ENCODE results near the gene CAMK2A. TPM values are rescaled to one million over a fixed set of nuclear protein-coding genes. Genes with fewer than 3 reads are reported as not detected.

CAMK2A gene
- total RNA-seq, 2 experiments from 2014 or later, result not detected

- CTCF ChIA-PET, result interaction anchor here (1.7 kb wide), 1 partner anchor 44 kb away, joined by 5 read pairs; no protein-coding TSS in a partner anchor
- H3K4me3 Mint-ChIP-seq, result no peak overlapping the region
- no peak for TF ChIP-seq CTCF (IDR thresholded peaks at IDR 0.05)
- H3K9me3 Mint-ChIP-seq, result no peaks in the 10 kb centered on the region
- H3K27ac Mint-ChIP-seq, result no peak overlapping the region
- H3K27me3 Mint-ChIP-seq, result peaks cover 15% of the 10 kb centered on the region
- intact Hi-C loops (cut with micrococcal nuclease), result no loop called here
- POLR2A ChIA-PET, result interaction anchor here (0.8 to 1.1 kb wide), 2 partner anchors 10 to 16 kb away, joined by 3 read pairs; no protein-coding TSS in a partner anchor
- no peak for ATAC-seq
- no peaks in the 10 kb centered on the region for H3K36me3 Mint-ChIP-seq (ENCODE audit: low read depth)
- DNase-seq, result no peak
- no peaks in the 10 kb centered on the region for H3K4me1 Mint-ChIP-seq (ENCODE audit: low read depth)
Observed at GRCh38 chr5:150175076-150175475, 114.5 kb downstream of the CAMK2A start.

GRCh38 chr5:150174285-150174684, 115.3 kb downstream of the CAMK2A start:
- TF ChIP-seq CTCF (IDR thresholded peaks at IDR 0.05), result no peak
- no peaks in the 10 kb centered on the region for H3K4me1 Mint-ChIP-seq (ENCODE audit: low read depth)
- intact Hi-C loops (cut with micrococcal nuclease), result no loop called here
- H3K4me3 Mint-ChIP-seq, result no peak overlapping the region
- DNase-seq (no peak), ATAC-seq (no peak)
- ChIA-PET CTCF (no interaction called here), POLR2A (no interaction called here)
- H3K27ac Mint-ChIP-seq, result no peak overlapping the region
- H3K36me3 Mint-ChIP-seq (ENCODE audit: low read depth), result no peaks in the 10 kb centered on the region
- H3K9me3 Mint-ChIP-seq, result no peaks in the 10 kb centered on the region
- peaks cover 18% of the 10 kb centered on the region for H3K27me3 Mint-ChIP-seq

GRCh38 chr5:150173161-150173560, 116.4 kb downstream of the CAMK2A start:
- Mint-ChIP-seq H3K4me1 (ENCODE audit: low read depth) (no peaks in the 10 kb centered on the region), H3K9me3 (no peaks in the 10 kb centered on the region), H3K4me3 (no peak overlapping the region), H3K27me3 (peaks cover 26% of the 10 kb centered on the region), H3K36me3 (ENCODE audit: low read depth) (no peaks in the 10 kb centered on the region), H3K27ac (no peak overlapping the region)
- ChIA-PET POLR2A (no interaction called here), CTCF (no interaction called here)
- intact Hi-C loops (cut with micrococcal nuclease), result no loop called here
- no peak for TF ChIP-seq CTCF (IDR thresholded peaks at IDR 0.05)
- no peak for ATAC-seq
- DNase-seq, result no peak

GRCh38 chr5:150172556-150172955, 117.0 kb downstream of the CAMK2A start:
- intact Hi-C loops (cut with micrococcal nuclease), result no loop called here
- H3K4me1 Mint-ChIP-seq (ENCODE audit: low read depth), result no peaks in the 10 kb centered on the region
- TF ChIP-seq CTCF (IDR thresholded peaks at IDR 0.05), result no peak

DNA sequence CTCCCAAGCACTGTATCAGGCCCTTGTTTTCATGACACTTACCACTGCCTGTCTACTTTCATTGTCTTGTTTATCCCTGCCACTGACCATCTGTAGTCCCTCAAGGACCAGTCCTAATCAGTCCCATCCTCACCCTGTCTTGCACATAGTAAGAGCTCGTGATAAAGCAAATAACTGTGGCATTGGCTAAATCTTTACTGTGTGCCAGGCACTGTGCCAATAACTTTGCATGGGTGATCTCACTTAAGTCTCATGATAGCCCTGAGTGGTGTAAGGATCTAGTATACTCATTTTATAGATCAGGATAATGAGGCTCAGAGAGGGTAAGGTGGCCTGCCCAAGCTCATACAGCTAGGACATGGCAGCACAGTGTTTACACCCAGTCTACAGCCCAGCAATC, 117.4 kb downstream of the CAMK2A start:
- DNase-seq (no peak), ATAC-seq (no peak)
- Mint-ChIP-seq H3K9me3 (no peaks in the 10 kb centered on the region), H3K27me3 (peaks cover 34% of the 10 kb centered on the region), H3K36me3 (ENCODE audit: low read depth) (no peaks in the 10 kb centered on the region), H3K27ac (no peak overlapping the region), H3K4me1 (ENCODE audit: low read depth) (no peaks in the 10 kb centered on the region), H3K4me3 (no peak overlapping the region)
- CTCF ChIA-PET, result no interaction called here
- TF ChIP-seq CTCF (IDR thresholded peaks at IDR 0.05), result no peak
- intact Hi-C loops (cut with micrococcal nuclease), result no loop called here
- POLR2A ChIA-PET, result no interaction called here

More at GRCh38 chr5:150172556-150172955, 117.0 kb downstream of the CAMK2A start:
- no peaks in the 10 kb centered on the region for H3K9me3 Mint-ChIP-seq
- ChIA-PET POLR2A (no interaction called here), CTCF (no interaction called here)
- DNase-seq (no peak), ATAC-seq (no peak)
- H3K27me3 Mint-ChIP-seq, result peaks cover 31% of the 10 kb centered on the region
- H3K4me3 Mint-ChIP-seq, result no peak overlapping the region
- no peaks in the 10 kb centered on the region for H3K36me3 Mint-ChIP-seq (ENCODE audit: low read depth)
- no peak overlapping the region for H3K27ac Mint-ChIP-seq

Other genes with a start within 250 kb of the CAMK2A start
- not detected for gene CSF1R, start 203.2 kb downstream of the CAMK2A start, total RNA-seq
- gene PDGFRB, start 133.9 kb downstream of the CAMK2A start, total RNA-seq, result under 1 TPM; 0.58 to 0.74 TPM
- gene CDX1, start 123.0 kb downstream of the CAMK2A start, total RNA-seq, result not detected
- gene SLC6A7, start 99.7 kb downstream of the CAMK2A start, total RNA-seq, result not detected
- not detected for gene ARSI, start 13.1 kb upstream of the CAMK2A start, total RNA-seq
- gene TCOF1, start 67.9 kb upstream of the CAMK2A start, total RNA-seq, result 100 to 1,000 TPM; 114 to 117 TPM
- gene CD74, start 123.1 kb upstream of the CAMK2A start, total RNA-seq, result 100 to 1,000 TPM; 277 to 282 TPM
- 1,000 to 10,000 TPM; 3,542 to 3,651 TPM for gene RPS14, start 160.0 kb upstream of the CAMK2A start, total RNA-seq
- gene NDST1, start 218.4 kb upstream of the CAMK2A start, total RNA-seq, result 1 to 10 TPM; 2.9 to 3.3 TPM